GM23338 (cell line): Measurements from ENCODE around the gene GTPBP8. TPM values are rescaled to one million over a fixed set of nuclear protein-coding genes. Genes with fewer than 3 reads are reported as not detected.

Source experiments
- ATAC-seq: fragments of 200-7000 bp; cut with Tn5 transposase; 3 replicates; pipeline ENCODE4 v1.9.1; 2020
- DNase-seq: peaks from one replicate; pipeline ENCODE4 v3.0.0-alpha.2; 2015; ENCODE audit warnings: low spot score
- H2AFZ ChIP-seq: fragments of 200-600 bp; sonication (generic); 2 replicates; pipeline ENCODE4 v1.8.0; 2016; ENCODE audit warnings: antibody characterized with exemption, mild to moderate bottlenecking, moderate library complexity
- H3F3A ChIP-seq: fragments of 200-600 bp; sonication (generic); replicated peaks from 2 replicates; pipeline ENCODE4 v1.8.0; 2017; ENCODE audit warnings: antibody characterized with exemption, mixed run types, low read depth
- H3K27ac ChIP-seq: fragments of 200-600 bp; sonication (generic); 2 replicates; pipeline ENCODE4 v1.6.1; 2016; ENCODE audit warnings: low read depth
- H3K27me3 ChIP-seq: fragments of 200-600 bp; sonication (generic); 2 replicates; pipeline ENCODE4 v1.8.0; 2016; ENCODE audit warnings: mild to moderate bottlenecking, mixed run types, moderate library complexity; ENCODE audit not compliant: insufficient read depth
- H3K36me3 ChIP-seq: fragments of 200-600 bp; sonication (generic); 2 replicates; pipeline ENCODE4 v1.8.0; 2016; ENCODE audit warnings: mild to moderate bottlenecking; ENCODE audit not compliant: insufficient read depth
- H3K4me1 ChIP-seq: fragments of 200-600 bp; sonication (generic); 2 replicates; pipeline ENCODE4 v1.8.0; 2016; ENCODE audit warnings: mild to moderate bottlenecking, moderate library complexity; ENCODE audit not compliant: insufficient read depth
- H3K4me2 ChIP-seq: fragments of 200-600 bp; sonication (generic); 2 replicates; pipeline ENCODE4 v1.7.1; 2017; ENCODE audit warnings: mixed run types
- H3K4me3 ChIP-seq: fragments of 200-600 bp; sonication (generic); 2 replicates; pipeline ENCODE4 v1.6.1; 2016; ENCODE audit warnings: mixed run types
- H3K79me2 ChIP-seq: fragments of 200-600 bp; sonication (generic); replicated peaks from 2 replicates; pipeline ENCODE4 v1.8.0; 2017; ENCODE audit warnings: mild to moderate bottlenecking; ENCODE audit not compliant: insufficient read depth
- H3K9me2 ChIP-seq: fragments of 200-600 bp; sonication (generic); 2 replicates; pipeline ENCODE4 v1.8.0; 2017; ENCODE audit not compliant: insufficient read depth
- H4K20me1 ChIP-seq: fragments of 200-600 bp; sonication (generic); replicated peaks from 2 replicates; pipeline ENCODE4 v1.8.0; 2017; ENCODE audit warnings: mild to moderate bottlenecking; ENCODE audit not compliant: insufficient read depth
- H3K27ac Mint-ChIP-seq: 2 replicates; pipeline ENCODE4 v1.8.0; 2020; ENCODE audit warnings: inconsistent platforms, mild to moderate bottlenecking, moderate library complexity, mixed read lengths
- H3K27me3 Mint-ChIP-seq: 3 replicates; pipeline ENCODE4 v1.8.0; 2022; ENCODE audit warnings: low read depth, mild to moderate bottlenecking, moderate library complexity, mixed read lengths, inconsistent platforms; ENCODE audit not compliant: insufficient read depth, poor library complexity
- H3K36me3 Mint-ChIP-seq: 3 replicates; pipeline ENCODE4 v1.8.0; 2021; ENCODE audit warnings: low read depth, mild to moderate bottlenecking, inconsistent platforms, moderate library complexity, mixed read lengths
- H3K4me1 Mint-ChIP-seq: 3 replicates; pipeline ENCODE4 v1.8.0; 2020; ENCODE audit warnings: mild to moderate bottlenecking, inconsistent platforms, mixed read lengths
- H3K4me3 Mint-ChIP-seq: 3 replicates; pipeline ENCODE4 v1.8.0; 2021; ENCODE audit warnings: moderate library complexity, mild to moderate bottlenecking, inconsistent platforms, mixed read lengths
- H3K9me3 Mint-ChIP-seq: 3 replicates; pipeline ENCODE4 v1.8.0; 2020; ENCODE audit warnings: moderate library complexity, mild to moderate bottlenecking, inconsistent platforms, mixed read lengths
- CREB1 ChIP-seq: fragments of 250-450 bp; sonication (Bioruptor Pico); IDR thresholded peaks from 2 replicates; pipeline ENCODE4 v1.5.0; 2020; ENCODE audit warnings: low read depth, mild to moderate bottlenecking, moderate library complexity
- CTCF ChIP-seq, 2 experiments: fragments of 200-600 bp in 1 of 2; sonication (generic) in 1 of 2; conservative IDR thresholded peaks; 2 replicates each; pipeline versions ENCODE4 v1.5.1 to v1.6.1; 2016 to 2017; ENCODE audit warnings: antibody characterized with exemption in 2 of 2, low read depth in 2 of 2, mild to moderate bottlenecking in 2 of 2, moderate library complexity in 1 of 2
- EZH2 ChIP-seq: fragments of 200-600 bp; sonication (generic); IDR thresholded peaks from one replicate; pipeline ENCODE4 v1.8.0; 2017; ENCODE audit warnings: antibody characterized with exemption, mild to moderate bottlenecking, low read depth; ENCODE audit not compliant: unreplicated experiment
- JUNB ChIP-seq: IDR thresholded peaks from one replicate; pipeline ENCODE4 v1.6.1; 2016; ENCODE audit warnings: antibody characterized with exemption; ENCODE audit not compliant: unreplicated experiment
- NANOG ChIP-seq: IDR thresholded peaks from 2 replicates; pipeline ENCODE4 v1.6.1; 2016; ENCODE audit warnings: antibody characterized with exemption, borderline replicate concordance
- POLR2AphosphoS5 ChIP-seq: IDR thresholded peaks from 2 replicates; pipeline ENCODE4 v1.6.1; 2016; ENCODE audit warnings: antibody characterized with exemption, low read depth
- STAT1 ChIP-seq: IDR thresholded peaks from one replicate; pipeline ENCODE4 v1.6.1; 2016; ENCODE audit warnings: antibody characterized with exemption; ENCODE audit not compliant: unreplicated experiment
- ZNF114 ChIP-seq: fragments of 250-450 bp; sonication (Bioruptor Pico); IDR thresholded peaks from 2 replicates; pipeline ENCODE4 v1.5.0; 2020; ENCODE audit warnings: mild to moderate bottlenecking, moderate library complexity
- ZNF331 ChIP-seq: fragments of 250-450 bp; sonication (Bioruptor Pico); IDR thresholded peaks from 2 replicates; pipeline ENCODE4 v1.5.0; 2020; ENCODE audit warnings: low read depth, mild to moderate bottlenecking, moderate library complexity
- polyA plus RNA-seq: library from polyadenylated mRNA; unstranded; fragments of >200 nt; fragmentation: Nextera tagmentation; extraction: Ambion mirVana; gene quantifications from 2 replicates; pipeline ENCODE4 v1.2.1, GENCODE V29; 2016
- total RNA-seq: library from RNA; depleted of rRNA; stranded (reverse); fragments of >200 nt; shearing (Covaris generic); gene quantifications from 2 replicates; pipeline ENCODE4 v1.2.3, GENCODE V29; 2014
- TF ChIP-seq, protein P1 (sequence below): fragments of 250-450 bp; sonication (Bioruptor Pico); IDR thresholded peaks from 2 replicates; pipeline ENCODE4 v1.5.0; 2020; ENCODE audit warnings: mild to moderate bottlenecking, moderate library complexity
- TF ChIP-seq, protein P2 (sequence below): IDR thresholded peaks from 2 replicates; pipeline ENCODE4 v1.6.1; 2016; ENCODE audit warnings: antibody characterized with exemption
- TF ChIP-seq, protein P3 (sequence below): IDR thresholded peaks from one replicate; pipeline ENCODE4 v1.6.1; 2018; ENCODE audit warnings: antibody characterized with exemption; ENCODE audit not compliant: unreplicated experiment

Gene GTPBP8
- total and polyA plus RNA-seq, 2 experiments from 2014 or later: 39.9 to 47.1 TPM

DNA sequence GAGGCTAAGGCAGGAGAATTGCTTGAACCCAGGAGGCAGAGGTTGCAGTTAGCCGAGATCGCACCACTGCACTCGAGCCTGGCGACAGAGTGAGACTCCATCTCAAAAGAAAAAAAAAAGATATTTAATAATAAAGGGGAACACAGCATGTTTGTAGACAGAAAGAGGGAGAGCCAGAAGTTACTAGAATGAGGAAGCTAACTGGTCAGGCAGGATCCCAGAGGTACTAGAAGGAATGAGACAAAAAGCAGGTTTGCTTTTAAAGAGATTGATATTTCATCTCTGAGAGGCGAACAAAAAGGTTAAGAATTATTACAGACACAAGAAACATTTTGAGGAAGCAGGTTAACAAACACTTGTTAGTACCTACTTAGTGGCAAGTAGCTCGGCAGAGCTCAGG is 25.1 kb upstream of the GTPBP8 start:
- no peaks in the 10 kb centered on the region for H3K79me2 ChIP-seq
- TF ChIP-seq STAT1: no peak
- no peak for TF ChIP-seq CTCF (conservative IDR thresholded peaks at IDR 0.05; ENCODE audit: low read depth in 2 of 2)
- TF ChIP-seq JUNB: no peak
- TF ChIP-seq ZNF114 (CRISPR knock-in tag): no peak
- TF ChIP-seq, protein P1, sequence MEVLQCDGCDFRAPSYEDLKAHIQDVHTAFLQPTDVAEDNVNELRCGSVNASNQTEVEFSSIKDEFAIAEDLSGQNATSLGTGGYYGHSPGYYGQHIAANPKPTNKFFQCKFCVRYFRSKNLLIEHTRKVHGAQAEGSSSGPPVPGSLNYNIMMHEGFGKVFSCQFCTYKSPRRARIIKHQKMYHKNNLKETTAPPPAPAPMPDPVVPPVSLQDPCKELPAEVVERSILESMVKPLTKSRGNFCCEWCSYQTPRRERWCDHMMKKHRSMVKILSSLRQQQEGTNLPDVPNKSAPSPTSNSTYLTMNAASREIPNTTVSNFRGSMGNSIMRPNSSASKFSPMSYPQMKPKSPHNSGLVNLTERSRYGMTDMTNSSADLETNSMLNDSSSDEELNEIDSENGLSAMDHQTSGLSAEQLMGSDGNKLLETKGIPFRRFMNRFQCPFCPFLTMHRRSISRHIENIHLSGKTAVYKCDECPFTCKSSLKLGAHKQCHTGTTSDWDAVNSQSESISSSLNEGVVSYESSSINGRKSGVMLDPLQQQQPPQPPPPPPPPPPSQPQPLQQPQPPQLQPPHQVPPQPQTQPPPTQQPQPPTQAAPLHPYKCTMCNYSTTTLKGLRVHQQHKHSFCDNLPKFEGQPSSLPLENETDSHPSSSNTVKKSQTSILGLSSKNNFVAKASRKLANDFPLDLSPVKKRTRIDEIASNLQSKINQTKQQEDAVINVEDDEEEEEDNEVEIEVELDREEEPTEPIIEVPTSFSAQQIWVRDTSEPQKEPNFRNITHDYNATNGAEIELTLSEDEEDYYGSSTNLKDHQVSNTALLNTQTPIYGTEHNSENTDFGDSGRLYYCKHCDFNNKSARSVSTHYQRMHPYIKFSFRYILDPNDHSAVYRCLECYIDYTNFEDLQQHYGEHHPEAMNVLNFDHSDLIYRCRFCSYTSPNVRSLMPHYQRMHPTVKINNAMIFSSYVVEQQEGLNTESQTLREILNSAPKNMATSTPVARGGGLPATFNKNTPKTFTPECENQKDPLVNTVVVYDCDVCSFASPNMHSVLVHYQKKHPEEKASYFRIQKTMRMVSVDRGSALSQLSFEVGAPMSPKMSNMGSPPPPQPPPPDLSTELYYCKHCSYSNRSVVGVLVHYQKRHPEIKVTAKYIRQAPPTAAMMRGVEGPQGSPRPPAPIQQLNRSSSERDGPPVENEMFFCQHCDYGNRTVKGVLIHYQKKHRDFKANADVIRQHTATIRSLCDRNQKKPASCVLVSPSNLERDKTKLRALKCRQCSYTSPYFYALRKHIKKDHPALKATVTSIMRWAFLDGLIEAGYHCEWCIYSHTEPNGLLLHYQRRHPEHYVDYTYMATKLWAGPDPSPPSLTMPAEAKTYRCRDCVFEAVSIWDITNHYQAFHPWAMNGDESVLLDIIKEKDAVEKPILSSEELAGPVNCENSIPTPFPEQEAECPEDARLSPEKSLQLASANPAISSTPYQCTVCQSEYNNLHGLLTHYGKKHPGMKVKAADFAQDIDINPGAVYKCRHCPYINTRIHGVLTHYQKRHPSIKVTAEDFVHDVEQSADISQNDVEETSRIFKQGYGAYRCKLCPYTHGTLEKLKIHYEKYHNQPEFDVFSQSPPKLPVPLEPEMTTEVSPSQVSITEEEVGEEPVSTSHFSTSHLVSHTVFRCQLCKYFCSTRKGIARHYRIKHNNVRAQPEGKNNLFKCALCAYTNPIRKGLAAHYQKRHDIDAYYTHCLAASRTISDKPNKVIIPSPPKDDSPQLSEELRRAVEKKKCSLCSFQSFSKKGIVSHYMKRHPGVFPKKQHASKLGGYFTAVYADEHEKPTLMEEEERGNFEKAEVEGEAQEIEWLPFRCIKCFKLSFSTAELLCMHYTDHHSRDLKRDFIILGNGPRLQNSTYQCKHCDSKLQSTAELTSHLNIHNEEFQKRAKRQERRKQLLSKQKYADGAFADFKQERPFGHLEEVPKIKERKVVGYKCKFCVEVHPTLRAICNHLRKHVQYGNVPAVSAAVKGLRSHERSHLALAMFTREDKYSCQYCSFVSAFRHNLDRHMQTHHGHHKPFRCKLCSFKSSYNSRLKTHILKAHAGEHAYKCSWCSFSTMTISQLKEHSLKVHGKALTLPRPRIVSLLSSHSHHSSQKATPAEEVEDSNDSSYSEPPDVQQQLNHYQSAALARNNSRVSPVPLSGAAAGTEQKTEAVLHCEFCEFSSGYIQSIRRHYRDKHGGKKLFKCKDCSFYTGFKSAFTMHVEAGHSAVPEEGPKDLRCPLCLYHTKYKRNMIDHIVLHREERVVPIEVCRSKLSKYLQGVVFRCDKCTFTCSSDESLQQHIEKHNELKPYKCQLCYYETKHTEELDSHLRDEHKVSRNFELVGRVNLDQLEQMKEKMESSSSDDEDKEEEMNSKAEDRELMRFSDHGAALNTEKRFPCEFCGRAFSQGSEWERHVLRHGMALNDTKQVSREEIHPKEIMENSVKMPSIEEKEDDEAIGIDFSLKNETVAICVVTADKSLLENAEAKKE (CRISPR knock-in tag): no peak
- no peak for TF ChIP-seq ZNF331 (CRISPR knock-in tag)
- TF ChIP-seq NANOG: no peak
- no peak for TF ChIP-seq EZH2
- TF ChIP-seq, protein P2, sequence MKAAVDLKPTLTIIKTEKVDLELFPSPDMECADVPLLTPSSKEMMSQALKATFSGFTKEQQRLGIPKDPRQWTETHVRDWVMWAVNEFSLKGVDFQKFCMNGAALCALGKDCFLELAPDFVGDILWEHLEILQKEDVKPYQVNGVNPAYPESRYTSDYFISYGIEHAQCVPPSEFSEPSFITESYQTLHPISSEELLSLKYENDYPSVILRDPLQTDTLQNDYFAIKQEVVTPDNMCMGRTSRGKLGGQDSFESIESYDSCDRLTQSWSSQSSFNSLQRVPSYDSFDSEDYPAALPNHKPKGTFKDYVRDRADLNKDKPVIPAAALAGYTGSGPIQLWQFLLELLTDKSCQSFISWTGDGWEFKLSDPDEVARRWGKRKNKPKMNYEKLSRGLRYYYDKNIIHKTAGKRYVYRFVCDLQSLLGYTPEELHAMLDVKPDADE: no peak
- TF ChIP-seq, protein P3, sequence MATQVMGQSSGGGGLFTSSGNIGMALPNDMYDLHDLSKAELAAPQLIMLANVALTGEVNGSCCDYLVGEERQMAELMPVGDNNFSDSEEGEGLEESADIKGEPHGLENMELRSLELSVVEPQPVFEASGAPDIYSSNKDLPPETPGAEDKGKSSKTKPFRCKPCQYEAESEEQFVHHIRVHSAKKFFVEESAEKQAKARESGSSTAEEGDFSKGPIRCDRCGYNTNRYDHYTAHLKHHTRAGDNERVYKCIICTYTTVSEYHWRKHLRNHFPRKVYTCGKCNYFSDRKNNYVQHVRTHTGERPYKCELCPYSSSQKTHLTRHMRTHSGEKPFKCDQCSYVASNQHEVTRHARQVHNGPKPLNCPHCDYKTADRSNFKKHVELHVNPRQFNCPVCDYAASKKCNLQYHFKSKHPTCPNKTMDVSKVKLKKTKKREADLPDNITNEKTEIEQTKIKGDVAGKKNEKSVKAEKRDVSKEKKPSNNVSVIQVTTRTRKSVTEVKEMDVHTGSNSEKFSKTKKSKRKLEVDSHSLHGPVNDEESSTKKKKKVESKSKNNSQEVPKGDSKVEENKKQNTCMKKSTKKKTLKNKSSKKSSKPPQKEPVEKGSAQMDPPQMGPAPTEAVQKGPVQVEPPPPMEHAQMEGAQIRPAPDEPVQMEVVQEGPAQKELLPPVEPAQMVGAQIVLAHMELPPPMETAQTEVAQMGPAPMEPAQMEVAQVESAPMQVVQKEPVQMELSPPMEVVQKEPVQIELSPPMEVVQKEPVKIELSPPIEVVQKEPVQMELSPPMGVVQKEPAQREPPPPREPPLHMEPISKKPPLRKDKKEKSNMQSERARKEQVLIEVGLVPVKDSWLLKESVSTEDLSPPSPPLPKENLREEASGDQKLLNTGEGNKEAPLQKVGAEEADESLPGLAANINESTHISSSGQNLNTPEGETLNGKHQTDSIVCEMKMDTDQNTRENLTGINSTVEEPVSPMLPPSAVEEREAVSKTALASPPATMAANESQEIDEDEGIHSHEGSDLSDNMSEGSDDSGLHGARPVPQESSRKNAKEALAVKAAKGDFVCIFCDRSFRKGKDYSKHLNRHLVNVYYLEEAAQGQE: no peak
- TF ChIP-seq POLR2AphosphoS5: no peak
- TF ChIP-seq CREB1: no peak
- no peaks in the 10 kb centered on the region for H3K36me3 ChIP-seq
- Mint-ChIP-seq H3K4me1 (no peaks in the 10 kb centered on the region), H3K27me3 (peaks cover 2% of the 10 kb centered on the region), H3K36me3 (peaks cover 17% of the 10 kb centered on the region), H3K4me3 (no peak overlapping the region), H3K9me3 (peaks cover 21% of the 10 kb centered on the region), H3K27ac (no peak overlapping the region)
- H2AFZ ChIP-seq: no peak overlapping the region
- no peaks in the 10 kb centered on the region for H4K20me1 ChIP-seq
- no peak overlapping the region for H3K4me2 ChIP-seq
- H3K9me2 ChIP-seq: no peaks in the 10 kb centered on the region
- no peaks in the 10 kb centered on the region for H3F3A ChIP-seq
- no peak for ATAC-seq
- no peak overlapping the region for H3K4me3 ChIP-seq
- no peak for DNase-seq
- no peak overlapping the region for H3K27ac ChIP-seq
- H3K4me1 ChIP-seq: no peaks in the 10 kb centered on the region
- H3K27me3 ChIP-seq: no peaks in the 10 kb centered on the region
